GM18517 (cell line): ENCODE results near the gene GPATCH2L.

Experiments
- ATAC-seq: cut with Tn5 transposase; IDR thresholded peaks from one replicate; pipeline ENCODE4 v1.9.1; 2021; ENCODE audit warnings: mild to moderate bottlenecking, moderate library complexity; ENCODE audit not compliant: unreplicated experiment

Gene GPATCH2L

GRCh38 chr14:76151398-76152332, at the start of gene GPATCH2L:
Gene GPATCH2L (plus strand): TSS chr14:76151922. CDS start chr14:76154364, 2,442 bp downstream.
- peak; percentile 74 for ATAC-seq

GRCh38 chr14:76104802-76105355, 46.8 kb upstream of the GPATCH2L start:
- no peak for ATAC-seq

GRCh38 chr14:76106188-76106587, 45.5 kb upstream of the GPATCH2L start:
- no peak for ATAC-seq

- ATAC-seq = no peak
Observed at GRCh38 chr14:76109087-76109880, 42.4 kb upstream of the GPATCH2L start.

GRCh38 chr14:76112889-76113624, 38.7 kb upstream of the GPATCH2L start:
- ATAC-seq = no peak

- ATAC-seq = no peak
Observed at GRCh38 chr14:76113691-76114090, 38.0 kb upstream of the GPATCH2L start.

- ATAC-seq = no peak
Observed at GRCh38 chr14:76115010-76115422, 36.7 kb upstream of the GPATCH2L start.

GRCh38 chr14:76117789-76118484, 33.8 kb upstream of the GPATCH2L start:
- no peak for ATAC-seq

- no peak for ATAC-seq
Observed at GRCh38 chr14:76118594-76118993, 33.1 kb upstream of the GPATCH2L start.

GRCh38 chr14:76121089-76121748, 30.5 kb upstream of the GPATCH2L start:
- no peak for ATAC-seq

GRCh38 chr14:76123426-76124225, 28.1 kb upstream of the GPATCH2L start:
- ATAC-seq = no peak

- no peak for ATAC-seq
Observed at GRCh38 chr14:76125511-76125910, 26.2 kb upstream of the GPATCH2L start.

- no peak for ATAC-seq
Observed at GRCh38 chr14:76126076-76126475, 25.6 kb upstream of the GPATCH2L start.

- ATAC-seq = no peak
Observed at GRCh38 chr14:76129851-76130576, 21.7 kb upstream of the GPATCH2L start.

- ATAC-seq = no peak
Observed at GRCh38 chr14:76131071-76131965, 20.4 kb upstream of the GPATCH2L start.

- ATAC-seq = no peak
Observed at GRCh38 chr14:76133103-76133502, 18.6 kb upstream of the GPATCH2L start.

- ATAC-seq = no peak
Observed at GRCh38 chr14:76134231-76134630, 17.5 kb upstream of the GPATCH2L start.
